Endothelial cell of umbilical vein (primary cell): ENCODE measurements around the gene SIPA1L3. TPM values are rescaled to one million over a fixed set of nuclear protein-coding genes. Genes with fewer than 3 reads are reported as not detected.

ENCODE experiments used
- BruUV-seq: library from RNA; stranded (reverse); fragments of 400-500 nt; replicated peaks from 2 replicates; lab custom pipeline; 2021; lab: Mats Ljungman, UMichigan
- CTCF ChIA-PET: fragments of 300-600, 350-600 bp; sonication (Branson Sonifier 250); formaldehyde crosslinking; loops from one replicate; lab custom pipeline; 2021; ENCODE audit warnings: antibody characterized with exemption, inconsistent platforms; lab: Charles Lee
- POLR2A ChIA-PET: fragments of 300-600, 350-600 bp; sonication (Branson Sonifier 250); formaldehyde crosslinking; loops from one replicate; lab custom pipeline; 2021; ENCODE audit warnings: antibody characterized with exemption, inconsistent platforms; lab: Charles Lee
- DNase-seq: peaks from one replicate; pipeline ENCODE4 v3.0.0-alpha.2; 2011; ENCODE audit warnings: low read depth, low spot score
- FAIRE-seq: peaks from 2 replicates; lab custom pipeline; 2011; peaks lifted over from hg19 to GRCh38; lab: Jason Lieb, UNC
- H2AFZ ChIP-seq: 2 replicates; pipeline ENCODE4 v1.6.0; 2012; ENCODE audit warnings: low read depth, low read length, control low read depth, inconsistent platforms
- H3K27ac ChIP-seq: 2 replicates; pipeline ENCODE4 v1.5.1; 2011; ENCODE audit warnings: low read depth, mild to moderate bottlenecking, control low read depth, low read length, moderate library complexity; ENCODE audit not compliant: insufficient read depth
- H3K27me3 ChIP-seq, 2 experiments: 2 replicates each; pipeline versions ENCODE4 v1.6.0 to v1.6.1; 2011; ENCODE audit warnings: low read length in 2 of 2, mixed read lengths in 1 of 2; ENCODE audit not compliant: control insufficient read depth in 2 of 2, insufficient read depth in 2 of 2
- H3K36me3 ChIP-seq, 2 experiments: 2 replicates in 1 of 2; 3 replicates in 1 of 2; pipeline ENCODE4 v1.5.1; 2011; ENCODE audit warnings: low read length in 2 of 2, mild to moderate bottlenecking in 1 of 2, moderate library complexity in 1 of 2; ENCODE audit not compliant: control insufficient read depth in 2 of 2, insufficient read depth in 2 of 2; ENCODE audit errors: extremely low read depth in 1 of 2
- H3K4me1 ChIP-seq: 3 replicates; pipeline ENCODE4 v1.5.1; 2011; ENCODE audit warnings: mild to moderate bottlenecking, low read length; ENCODE audit not compliant: control insufficient read depth, insufficient read depth; ENCODE audit errors: extremely low read depth
- H3K4me2 ChIP-seq: 2 replicates; pipeline ENCODE4 v1.6.1; 2011; ENCODE audit warnings: low read length, control low read depth, mixed read lengths; ENCODE audit not compliant: insufficient read depth
- H3K4me3 ChIP-seq, 3 experiments: fragments of 200-600 bp in 1 of 3; sonication (generic), shearing (Covaris generic) in 1 of 3; replicated peaks in 1 of 3; 2 replicates each; pipeline ENCODE4 v1.5.1; 2011 to 2016; ENCODE audit warnings: control low read depth in 3 of 3, low read length in 3 of 3, mild to moderate bottlenecking in 2 of 3, inconsistent platforms in 1 of 3, low read depth in 1 of 3, moderate library complexity in 1 of 3; ENCODE audit not compliant: insufficient read depth in 1 of 3
- H3K79me2 ChIP-seq: 2 replicates; pipeline ENCODE4 v1.6.0; 2012; ENCODE audit warnings: low read length, inconsistent platforms; ENCODE audit not compliant: control insufficient read depth, insufficient read depth
- H3K9ac ChIP-seq: replicated peaks from 2 replicates; pipeline ENCODE3; 2011; ENCODE audit warnings: low read length, control low read depth; ENCODE audit not compliant: insufficient read depth; ENCODE audit errors: extremely low read depth
- H3K9me1 ChIP-seq: replicated peaks from 3 replicates; pipeline ENCODE4 v1.6.0; 2011; ENCODE audit warnings: mild to moderate bottlenecking, low read length; ENCODE audit not compliant: control insufficient read depth, insufficient read depth; ENCODE audit errors: extremely low read depth
- H3K9me3 ChIP-seq: replicated peaks from 2 replicates; pipeline ENCODE4 v1.5.1; 2012; ENCODE audit warnings: low read length, inconsistent platforms; ENCODE audit not compliant: control insufficient read depth, insufficient read depth
- H4K20me1 ChIP-seq: replicated peaks from 2 replicates; pipeline ENCODE3; 2011; ENCODE audit warnings: mild to moderate bottlenecking, low read length; ENCODE audit not compliant: control insufficient read depth, insufficient read depth; ENCODE audit errors: extremely low read depth
- EZH2 ChIP-seq: IDR thresholded peaks from 2 replicates; pipeline ENCODE4 v1.6.1; 2012; ENCODE audit warnings: borderline replicate concordance, low read depth, mild to moderate bottlenecking, moderate library complexity, low read length, inconsistent platforms; ENCODE audit not compliant: severe bottlenecking
- FOS ChIP-seq: IDR thresholded peaks from 2 replicates; pipeline ENCODE4 v1.6.1; 2011; ENCODE audit warnings: mild to moderate bottlenecking, low read length, moderate library complexity, borderline replicate concordance; ENCODE audit not compliant: insufficient read depth
- GATA2 ChIP-seq: IDR thresholded peaks from 2 replicates; pipeline ENCODE4 v1.7.0; 2011; ENCODE audit warnings: low read depth, mild to moderate bottlenecking, moderate library complexity, mixed read lengths, low read length; ENCODE audit not compliant: insufficient read length, insufficient read depth
- JUN ChIP-seq: IDR thresholded peaks from 2 replicates; pipeline ENCODE4 v1.6.1; 2011; ENCODE audit warnings: borderline replicate concordance, low read depth; ENCODE audit not compliant: insufficient read length, insufficient read depth
- MYC ChIP-seq: IDR thresholded peaks from one replicate; pipeline ENCODE4 v1.6.1; 2011; ENCODE audit warnings: mild to moderate bottlenecking, low read depth, low read length
- POLR2A ChIP-seq: IDR thresholded peaks from 2 replicates; pipeline ENCODE4 v1.6.1; 2012; ENCODE audit warnings: low read depth, mild to moderate bottlenecking, control low read depth, low read length
- POLR2AphosphoS5 ChIP-seq: IDR thresholded peaks from 2 replicates; pipeline ENCODE4 v1.6.1; 2012; ENCODE audit warnings: low read depth, mild to moderate bottlenecking, control low read depth, low read length, moderate library complexity; ENCODE audit not compliant: insufficient read depth
- dilution Hi-C: fragments of 300-500 bp; cut with MboI; formaldehyde crosslinking; loops from one replicate; pipeline ENCODE4 v1.15.0; 2019; ENCODE audit warnings: low sequenced_read_pairs; ENCODE audit not compliant: extremely low pct_ligation_motif_present
- intact Hi-C: fragments of 100-400 bp; cut with micrococcal nuclease; formaldehyde crosslinking; loops from one replicate; pipeline ENCODE4 v1.10.0; 2022
- polyA plus RNA-seq, 4 experiments: library from polyadenylated mRNA; depleted of rRNA in 3 of 4; stranded (reverse) in 3 of 4; unstranded in 1 of 4; fragments of >200 nt; gene quantifications; 2 replicates each; pipeline versions ENCODE4 v1.2.1 to v1.2.3, GENCODE V29; 2011 to 2012; ENCODE audit warnings: missing spikeins in 1 of 4
- total RNA-seq: library from RNA; stranded (reverse); gene quantifications from 2 replicates; pipeline ENCODE4 v1.2.3, GENCODE V29; 2021
- TF ChIP-seq, protein P1 (sequence below), 2 donors: IDR thresholded peaks; 1 replicate in 1 of 2; 2 replicates in 1 of 2; pipeline ENCODE4 v1.5.1; 2011; ENCODE audit warnings: low read length in 2 of 2, mild to moderate bottlenecking in 2 of 2, moderate library complexity in 2 of 2, control low read depth in 1 of 2, inconsistent platforms in 1 of 2, low read depth in 1 of 2; ENCODE audit not compliant: insufficient read depth in 1 of 2; ENCODE audit errors: extremely low read depth in 1 of 2
- TF ChIP-seq, protein P2 (sequence below): IDR thresholded peaks from 2 replicates; pipeline ENCODE4 v1.6.1; 2011; ENCODE audit not compliant: insufficient read depth, insufficient read length

Gene SIPA1L3
- total and polyA plus RNA-seq, 2 donors (not counting 3 experiments of a cell fraction or from before 2014, with no cell fraction given): 14.2 to 47.2 TPM

DNA sequence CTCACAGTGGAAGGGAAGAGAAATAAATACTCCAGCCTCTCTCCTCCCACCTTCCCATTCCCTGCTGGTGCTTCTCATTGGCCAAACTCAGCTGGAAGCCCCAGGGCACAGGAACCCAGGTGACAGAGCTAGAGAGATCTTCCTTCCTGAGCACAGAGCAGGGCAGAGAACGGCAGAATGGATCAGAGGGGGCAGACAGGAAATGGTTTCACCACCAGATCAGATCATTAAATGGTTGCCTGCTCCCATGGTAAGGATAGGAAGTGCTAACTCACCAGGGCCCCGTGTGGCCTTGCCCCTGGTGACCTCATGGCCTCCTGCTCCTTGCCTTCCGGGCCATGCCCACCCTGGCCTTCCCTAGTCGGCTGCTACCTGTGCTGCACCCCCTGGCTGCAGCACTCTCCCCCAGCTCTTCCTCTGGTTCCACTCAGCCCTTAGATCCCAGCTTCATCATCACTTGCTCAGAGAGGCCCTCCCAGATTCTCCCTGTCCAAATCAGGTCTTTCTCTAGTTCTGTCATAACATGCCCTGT is 208.3 kb downstream of the SIPA1L3 start:
- TF ChIP-seq, protein P1, sequence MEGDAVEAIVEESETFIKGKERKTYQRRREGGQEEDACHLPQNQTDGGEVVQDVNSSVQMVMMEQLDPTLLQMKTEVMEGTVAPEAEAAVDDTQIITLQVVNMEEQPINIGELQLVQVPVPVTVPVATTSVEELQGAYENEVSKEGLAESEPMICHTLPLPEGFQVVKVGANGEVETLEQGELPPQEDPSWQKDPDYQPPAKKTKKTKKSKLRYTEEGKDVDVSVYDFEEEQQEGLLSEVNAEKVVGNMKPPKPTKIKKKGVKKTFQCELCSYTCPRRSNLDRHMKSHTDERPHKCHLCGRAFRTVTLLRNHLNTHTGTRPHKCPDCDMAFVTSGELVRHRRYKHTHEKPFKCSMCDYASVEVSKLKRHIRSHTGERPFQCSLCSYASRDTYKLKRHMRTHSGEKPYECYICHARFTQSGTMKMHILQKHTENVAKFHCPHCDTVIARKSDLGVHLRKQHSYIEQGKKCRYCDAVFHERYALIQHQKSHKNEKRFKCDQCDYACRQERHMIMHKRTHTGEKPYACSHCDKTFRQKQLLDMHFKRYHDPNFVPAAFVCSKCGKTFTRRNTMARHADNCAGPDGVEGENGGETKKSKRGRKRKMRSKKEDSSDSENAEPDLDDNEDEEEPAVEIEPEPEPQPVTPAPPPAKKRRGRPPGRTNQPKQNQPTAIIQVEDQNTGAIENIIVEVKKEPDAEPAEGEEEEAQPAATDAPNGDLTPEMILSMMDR (IDR thresholded peaks at IDR 0.05; ENCODE audit: extremely low read depth in 1 of 2, insufficient read depth in 1 of 2, low read depth in 1 of 2, low read length in 2 of 2): no peak
- TF ChIP-seq, protein P2, sequence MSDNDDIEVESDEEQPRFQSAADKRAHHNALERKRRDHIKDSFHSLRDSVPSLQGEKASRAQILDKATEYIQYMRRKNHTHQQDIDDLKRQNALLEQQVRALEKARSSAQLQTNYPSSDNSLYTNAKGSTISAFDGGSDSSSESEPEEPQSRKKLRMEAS: no peak
- no peak for TF ChIP-seq POLR2AphosphoS5
- TF ChIP-seq FOS: no peak
- TF ChIP-seq EZH2: no peak
- TF ChIP-seq POLR2A: no peak
- no peak for TF ChIP-seq JUN
- TF ChIP-seq GATA2: no peak
- TF ChIP-seq MYC: no peak
- Histone ChIP-seq H3K36me3 (peaks cover 4 to 13% of the 10 kb centered on the region in 2 experiments), H3K27me3 (no peaks in the 10 kb centered on the region), H3K9ac (no peak overlapping the region), H3K4me3 (no peak overlapping the region), H3K9me3 (no peaks in the 10 kb centered on the region), H3K9me1 (no peaks in the 10 kb centered on the region), H2AFZ (no peak overlapping the region), H3K4me2 (no peak overlapping the region), H3K79me2 (no peaks in the 10 kb centered on the region), H3K4me1 (no peaks in the 10 kb centered on the region), H4K20me1 (no peaks in the 10 kb centered on the region), H3K27ac (no peak overlapping the region)
- intact Hi-C loops: no loop called here
- ChIA-PET POLR2A (no interaction called here), CTCF (interaction anchor here (0.7 to 2.2 kb wide), 2 partner anchors 21 to 213 kb away, joined by 3 to 14 read pairs; no protein-coding TSS in a partner anchor)
- no TSS peak for BruUV-seq
- dilution Hi-C loops: no loop called here
- DNase-seq (no peak), FAIRE-seq (no peak)
